B cell (primary cell): Measurements from ENCODE around the gene SOX18. TPM values are rescaled to one million over a fixed set of nuclear protein-coding genes. Genes with fewer than 3 reads are reported as not detected.

Experiments
- ATAC-seq: fragments of 200-7000 bp; cut with Tn5 transposase; one replicate; pipeline ENCODE4 v1.10.0; 2021; ENCODE audit warnings: low read depth, mild to moderate bottlenecking, moderate number of reproducible peaks, moderate library complexity
- CTCF ChIA-PET: fragments of 350-600 bp; sonication (Branson Sonifier 250); formaldehyde crosslinking; loops from one replicate; lab custom pipeline; 2021; ENCODE audit warnings: antibody characterized with exemption, inconsistent platforms; lab: Charles Lee
- POLR2A ChIA-PET: fragments of 350-600 bp; sonication (Branson Sonifier 250); formaldehyde crosslinking; loops from one replicate; lab custom pipeline; 2021; ENCODE audit warnings: antibody characterized with exemption; lab: Charles Lee
- DNase-seq: peaks from one replicate; pipeline ENCODE4 v3.0.0; 2013
- H2AFZ ChIP-seq: 2 replicates; pipeline ENCODE4 v1.6.1; 2012; ENCODE audit warnings: mild to moderate bottlenecking, low read depth, low read length; ENCODE audit not compliant: insufficient read depth, poor library complexity, severe bottlenecking
- H3K27ac ChIP-seq, 2 donors: 1 replicate in 1 of 2; 2 replicates in 1 of 2; pipeline ENCODE4 v1.5.1; 2012 to 2013; ENCODE audit warnings: low read length in 2 of 2, mild to moderate bottlenecking in 2 of 2, moderate library complexity in 1 of 2
- H3K27me3 ChIP-seq, 4 experiments: fragments of 200-600 bp in 1 of 4; sonication (generic) in 1 of 4; replicated peaks in 1 of 4; 1 replicate in 2 of 4; 2 replicates in 2 of 4; pipeline versions ENCODE4 v1.6.1 to v1.7.0; 2013 to 2016; ENCODE audit warnings: low read length in 3 of 4, mild to moderate bottlenecking in 2 of 4, mixed read lengths in 1 of 4, moderate library complexity in 1 of 4; ENCODE audit not compliant: insufficient read depth in 4 of 4, control insufficient read depth in 3 of 4; ENCODE audit errors: control extremely low read depth in 1 of 4
- H3K36me3 ChIP-seq, 2 experiments: replicated peaks in 1 of 2; 1 replicate in 1 of 2; 2 replicates in 1 of 2; pipeline versions ENCODE4 v1.6.1 to v1.7.1; 2013; ENCODE audit warnings: low read length in 1 of 2; ENCODE audit not compliant: insufficient read depth in 2 of 2, control insufficient read depth in 1 of 2; ENCODE audit errors: control extremely low read depth in 1 of 2, extremely low read depth in 1 of 2
- H3K4me1 ChIP-seq, 2 donors: fragments of 200-600 bp in 1 of 2; sonication (generic) in 1 of 2; 1 replicate in 1 of 2; 2 replicates in 1 of 2; pipeline versions ENCODE4 v1.5.1 to v1.6.1; 2013 to 2017; ENCODE audit warnings: low read length in 2 of 2; ENCODE audit not compliant: control insufficient read depth in 2 of 2, insufficient read depth in 2 of 2
- H3K4me2 ChIP-seq: replicated peaks from 2 replicates; pipeline ENCODE3; 2012; ENCODE audit warnings: mild to moderate bottlenecking, low read depth, low read length; ENCODE audit not compliant: poor library complexity, severe bottlenecking
- H3K4me3 ChIP-seq, 5 experiments: fragments of 200-600 bp in 1 of 5; sonication (generic) in 1 of 5; 1 replicate in 3 of 5; 2 replicates in 2 of 5; pipeline versions ENCODE4 v1.5.1 to v1.7.0; 2011 to 2016; ENCODE audit warnings: low read length in 4 of 5, mild to moderate bottlenecking in 4 of 5, low read depth in 2 of 5, control low read depth in 1 of 5, moderate library complexity in 1 of 5; ENCODE audit not compliant: insufficient read depth in 1 of 5; ENCODE audit errors: control extremely low read depth in 1 of 5, extremely low read depth in 1 of 5
- H3K79me2 ChIP-seq: fragments of 200-600 bp; sonication (generic); one replicate; pipeline ENCODE4 v1.6.0; 2016; ENCODE audit warnings: low read length; ENCODE audit not compliant: control insufficient read depth, insufficient read depth
- H3K9ac ChIP-seq: fragments of 200-600 bp; sonication (generic); 2 replicates; pipeline ENCODE4 v1.6.1; 2017; ENCODE audit warnings: mild to moderate bottlenecking, low read length, moderate library complexity
- H3K9me3 ChIP-seq, 3 donors: one replicate each; pipeline versions ENCODE4 v1.6.1 to v1.7.1; 2013; ENCODE audit warnings: low read length in 2 of 3; ENCODE audit not compliant: control insufficient read depth in 2 of 3, insufficient read depth in 1 of 3; ENCODE audit errors: control extremely low read depth in 1 of 3
- H4K20me1 ChIP-seq: 2 replicates; pipeline ENCODE4 v1.6.0; 2012; ENCODE audit warnings: mild to moderate bottlenecking, low read length; ENCODE audit not compliant: insufficient read depth, control insufficient read depth, poor library complexity, severe bottlenecking
- H3K27ac Mint-ChIP-seq: one replicate; pipeline ENCODE4 v1.8.0; 2021; ENCODE audit warnings: mixed read lengths
- H3K27me3 Mint-ChIP-seq: one replicate; pipeline ENCODE4 v1.8.0; 2021; ENCODE audit warnings: mixed read lengths
- H3K4me1 Mint-ChIP-seq: one replicate; pipeline ENCODE4 v1.8.0; 2021; ENCODE audit warnings: mixed read lengths
- H3K4me3 Mint-ChIP-seq: one replicate; pipeline ENCODE4 v1.8.0; 2021; ENCODE audit warnings: mixed read lengths
- H3K9me3 Mint-ChIP-seq: one replicate; pipeline ENCODE4 v1.8.0; 2022; ENCODE audit warnings: mixed read lengths; ENCODE audit not compliant: insufficient read depth
- EZH2 ChIP-seq: IDR thresholded peaks from 2 replicates; pipeline ENCODE4 v1.6.1; 2012; ENCODE audit warnings: borderline replicate concordance, low read depth, mild to moderate bottlenecking, moderate library complexity, low read length; ENCODE audit not compliant: insufficient read depth, poor library complexity, severe bottlenecking
- WGBS: methylation state at CpG from one replicate; pipeline ENCODE4 v1.1.5; 2013; ENCODE audit warnings: missing lambda C conversion rate; ENCODE audit not compliant: insufficient coverage; 5-methylcytosine and 5-hydroxymethylcytosine counted together
- intact Hi-C: fragments of 100-400 bp; cut with micrococcal nuclease; formaldehyde crosslinking; loops from one replicate; pipeline ENCODE4 v1.10.0; 2022
- polyA plus RNA-seq: library from polyadenylated mRNA; depleted of rRNA; stranded (reverse); fragments of >200 nt; gene quantifications from 2 replicates; pipeline ENCODE4 v1.2.3, GENCODE V29; 2012
- total RNA-seq, 2 donors: library from RNA; stranded (reverse); fragments of 120-200 nt in 1 of 2; gene quantifications; 1 replicate in 1 of 2; 2 replicates in 1 of 2; pipeline versions ENCODE4 v1.2.3 to v1.2.4, GENCODE V29; 2013 to 2022
- TF ChIP-seq, protein P1 (sequence below): fragments of 200-600 bp; IDR thresholded peaks from one replicate; pipeline ENCODE4 v1.8.0; 2022; ENCODE audit warnings: antibody characterized with exemption, mild to moderate bottlenecking

The SOX18 gene
- total and polyA plus RNA-seq, 2 donors (not counting 1 experiment from before 2014, with no cell fraction given) = not detected

DNA sequence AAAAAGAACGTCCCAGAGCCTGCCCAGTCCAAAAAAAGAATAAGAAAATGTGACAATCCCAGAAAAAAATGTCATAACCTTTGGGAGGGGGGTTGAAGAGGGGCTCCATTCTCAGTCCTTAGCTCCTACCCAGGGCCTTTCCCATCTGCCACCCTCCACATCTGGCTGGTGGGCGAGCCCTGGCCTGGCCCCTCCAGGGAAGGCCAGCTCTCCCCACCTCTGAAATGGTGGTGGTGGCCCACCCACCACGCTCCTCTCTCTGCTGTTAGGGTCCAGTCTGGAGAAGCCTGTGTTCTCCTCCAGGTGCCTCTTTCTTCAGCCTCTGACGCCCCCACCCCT lies 29.5 kb upstream of the SOX18 start:
- intact Hi-C loops = loop anchor here (1.0 to 5.0 kb wide), 4 partner anchors 16 to 178 kb away; partner anchors contain the start of genes PCMTD2, TCEA2 and UCKL1
- 0% methylated on average over 1 of the region's 4 CpGs for WGBS

More for the DNA sequence above, 29.5 kb upstream of the SOX18 start:
- H3K9me3 Mint-ChIP-seq = no peaks in the 10 kb centered on the region
- Histone ChIP-seq H3K79me2 (peaks cover 20% of the 10 kb centered on the region), H4K20me1 (peaks cover 52% of the 10 kb centered on the region), H3K27me3 (no peaks in the 10 kb centered on the region), H3K4me2 (peak overlapping the region; percentile 96), H3K27ac (peak overlapping the region; percentile 77 to 83), H3K4me1 (peaks cover 41 to 76% of the 10 kb centered on the region in 2 donors), H3K9me3 (no peaks in the 10 kb centered on the region), H3K4me3 (peak overlapping the region; percentile 80 to 98 (median 96)), H2AFZ (peak overlapping the region; percentile 41), H3K9ac (peak overlapping the region; percentile 85), H3K36me3 (peaks cover 0 to 25% of the 10 kb centered on the region in 2 experiments)
- H3K27ac Mint-ChIP-seq = peak overlapping the region; percentile 92
- ChIA-PET POLR2A (interaction anchor here (0.6 to 5.5 kb wide), 10 partner anchors 10 to 332 kb away, joined by 3 to 55 read pairs (median 6); partner anchors contain the start of genes NPBWR2 and TCEA2), CTCF (interaction anchor here (0.6 to 11.8 kb wide), 11 partner anchors 10 to 99 kb away, joined by 3 to 220 read pairs (median 4); partner anchors contain the start of genes NPBWR2 and SAMD10)
- H3K4me1 Mint-ChIP-seq = peaks cover 57% of the 10 kb centered on the region
- TF ChIP-seq, protein P1, sequence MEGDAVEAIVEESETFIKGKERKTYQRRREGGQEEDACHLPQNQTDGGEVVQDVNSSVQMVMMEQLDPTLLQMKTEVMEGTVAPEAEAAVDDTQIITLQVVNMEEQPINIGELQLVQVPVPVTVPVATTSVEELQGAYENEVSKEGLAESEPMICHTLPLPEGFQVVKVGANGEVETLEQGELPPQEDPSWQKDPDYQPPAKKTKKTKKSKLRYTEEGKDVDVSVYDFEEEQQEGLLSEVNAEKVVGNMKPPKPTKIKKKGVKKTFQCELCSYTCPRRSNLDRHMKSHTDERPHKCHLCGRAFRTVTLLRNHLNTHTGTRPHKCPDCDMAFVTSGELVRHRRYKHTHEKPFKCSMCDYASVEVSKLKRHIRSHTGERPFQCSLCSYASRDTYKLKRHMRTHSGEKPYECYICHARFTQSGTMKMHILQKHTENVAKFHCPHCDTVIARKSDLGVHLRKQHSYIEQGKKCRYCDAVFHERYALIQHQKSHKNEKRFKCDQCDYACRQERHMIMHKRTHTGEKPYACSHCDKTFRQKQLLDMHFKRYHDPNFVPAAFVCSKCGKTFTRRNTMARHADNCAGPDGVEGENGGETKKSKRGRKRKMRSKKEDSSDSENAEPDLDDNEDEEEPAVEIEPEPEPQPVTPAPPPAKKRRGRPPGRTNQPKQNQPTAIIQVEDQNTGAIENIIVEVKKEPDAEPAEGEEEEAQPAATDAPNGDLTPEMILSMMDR = no peak
- no peak for TF ChIP-seq EZH2
- no peaks in the 10 kb centered on the region for H3K27me3 Mint-ChIP-seq
- H3K4me3 Mint-ChIP-seq = peak overlapping the region; percentile 87
- ATAC-seq = no peak
- DNase-seq = no peak
